H9 (cell line): Measurements from ENCODE around the gene TAF5L. TPM values are rescaled to one million over a fixed set of nuclear protein-coding genes. Genes with fewer than 3 reads are reported as not detected.
A peak's percentile ranks its signal among the peaks of the same experiment; 100 is the strongest.

ENCODE experiments used
- DNase-seq: peaks from one replicate; pipeline ENCODE4 v3.0.0-alpha.2; 2017
- H2AFZ ChIP-seq: one replicate; pipeline ENCODE4 v1.6.1; 2013; ENCODE audit warnings: mild to moderate bottlenecking, low read length, control low read depth, moderate library complexity
- H2AK5ac ChIP-seq: 2 replicates; pipeline ENCODE4 v1.6.1; 2013; ENCODE audit warnings: low read length, control low read depth, mixed read lengths; ENCODE audit not compliant: insufficient read length
- H2BK120ac ChIP-seq: one replicate; pipeline ENCODE4 v1.6.1; 2013; ENCODE audit warnings: low read depth, mild to moderate bottlenecking, low read length, control low read depth, inconsistent platforms; ENCODE audit not compliant: poor library complexity, severe bottlenecking
- H2BK12ac ChIP-seq: 2 replicates; pipeline ENCODE4 v1.6.1; 2013; ENCODE audit warnings: low read length, control low read depth, mixed read lengths, low read depth; ENCODE audit not compliant: insufficient read length
- H2BK15ac ChIP-seq: 2 replicates; pipeline ENCODE4 v1.6.1; 2013; ENCODE audit warnings: low read depth, low read length, control low read depth
- H2BK20ac ChIP-seq: one replicate; pipeline ENCODE4 v1.6.1; 2013; ENCODE audit warnings: low read depth, mild to moderate bottlenecking, low read length, control low read depth, inconsistent platforms; ENCODE audit not compliant: poor library complexity, severe bottlenecking
- H2BK5ac ChIP-seq: 2 replicates; pipeline ENCODE4 v1.6.1; 2013; ENCODE audit warnings: low read length, control low read depth, mixed read lengths; ENCODE audit not compliant: insufficient read length
- H3K14ac ChIP-seq: 2 replicates; pipeline ENCODE4 v1.6.1; 2013; ENCODE audit warnings: low read length, control low read depth; ENCODE audit not compliant: insufficient read depth
- H3K18ac ChIP-seq: 2 replicates; pipeline ENCODE4 v1.6.1; 2013; ENCODE audit warnings: low read depth, mild to moderate bottlenecking, mixed read lengths, low read length, control low read depth; ENCODE audit not compliant: insufficient read length
- H3K23ac ChIP-seq: 2 replicates; pipeline ENCODE4 v1.6.1; 2013; ENCODE audit warnings: low read length, control low read depth, mixed read lengths, low read depth; ENCODE audit not compliant: insufficient read length
- H3K23me2 ChIP-seq: 2 replicates; pipeline ENCODE4 v1.6.1; 2013; ENCODE audit warnings: low read depth, mild to moderate bottlenecking, mixed read lengths, low read length, control low read depth; ENCODE audit not compliant: insufficient read length, poor library complexity, severe bottlenecking
- H3K27ac ChIP-seq: 2 replicates; pipeline ENCODE4 v1.5.1; 2013; ENCODE audit warnings: low read length, control low read depth, mixed read lengths, low read depth; ENCODE audit not compliant: insufficient read length
- H3K27me3 ChIP-seq: 2 replicates; pipeline ENCODE4 v1.6.1; 2013; ENCODE audit warnings: low read length, control low read depth, inconsistent platforms; ENCODE audit not compliant: insufficient read depth
- H3K4ac ChIP-seq: 2 replicates; pipeline ENCODE4 v1.6.1; 2013; ENCODE audit warnings: low read depth, mild to moderate bottlenecking, control low read depth, inconsistent platforms, low read length, moderate library complexity
- H3K4me1 ChIP-seq: 2 replicates; pipeline ENCODE4 v1.6.1; 2013; ENCODE audit warnings: low read length, control low read depth, inconsistent platforms; ENCODE audit not compliant: insufficient read depth
- H3K4me2 ChIP-seq: 2 replicates; pipeline ENCODE4 v1.6.1; 2013; ENCODE audit warnings: low read length, control low read depth, mixed read lengths; ENCODE audit not compliant: insufficient read length, insufficient read depth
- H3K56ac ChIP-seq: 2 replicates; pipeline ENCODE4 v1.6.1; 2013; ENCODE audit warnings: low read depth, mild to moderate bottlenecking, mixed read lengths, low read length, control low read depth; ENCODE audit not compliant: insufficient read length
- H3K79me1 ChIP-seq: 2 replicates; pipeline ENCODE4 v1.6.1; 2013; ENCODE audit warnings: low read depth, mild to moderate bottlenecking, moderate library complexity, low read length, control low read depth, inconsistent platforms; ENCODE audit not compliant: insufficient read depth, poor library complexity, severe bottlenecking
- H3K79me2 ChIP-seq: 2 replicates; pipeline ENCODE4 v1.6.1; 2013; ENCODE audit warnings: low read length, control low read depth, inconsistent platforms; ENCODE audit not compliant: insufficient read depth
- H3K9ac ChIP-seq: 2 replicates; pipeline ENCODE4 v1.6.1; 2013; ENCODE audit warnings: low read length, control low read depth, mixed read lengths; ENCODE audit not compliant: insufficient read length; ENCODE audit errors: extremely low read depth
- H3K9me3 ChIP-seq: one replicate; pipeline ENCODE4 v1.6.1; 2013; ENCODE audit warnings: low read depth, low read length, inconsistent platforms; ENCODE audit not compliant: control insufficient read depth
- H3T11ph ChIP-seq: one replicate; pipeline ENCODE4 v1.6.1; 2013; ENCODE audit warnings: mild to moderate bottlenecking, low read length, control low read depth, inconsistent platforms
- H4K20me1 ChIP-seq: one replicate; pipeline ENCODE4 v1.6.1; 2013; ENCODE audit not compliant: control insufficient read depth, insufficient read length, insufficient read depth
- H4K5ac ChIP-seq: 2 replicates; pipeline ENCODE4 v1.6.1; 2013; ENCODE audit warnings: low read depth, mild to moderate bottlenecking, mixed read lengths, low read length, control low read depth; ENCODE audit not compliant: insufficient read length
- H4K8ac ChIP-seq: replicated peaks from 2 replicates; pipeline ENCODE4 v1.6.1; 2013; ENCODE audit warnings: low read length, control low read depth, mixed read lengths, low read depth; ENCODE audit not compliant: insufficient read length
- H4K91ac ChIP-seq: 2 replicates; pipeline ENCODE4 v1.6.1; 2013; ENCODE audit warnings: low read depth, mild to moderate bottlenecking, moderate library complexity, mixed read lengths, low read length, control low read depth; ENCODE audit not compliant: insufficient read length
- H3K27ac Mint-ChIP-seq, 3 experiments: 2 replicates in 2 of 3; 3 replicates in 1 of 3; pipeline ENCODE4 v1.8.0; 2020 to 2021; ENCODE audit warnings: mixed read lengths in 3 of 3, mild to moderate bottlenecking in 1 of 3, moderate library complexity in 1 of 3
- H3K27me3 Mint-ChIP-seq: 2 replicates; pipeline ENCODE4 v1.8.0; 2021; ENCODE audit warnings: low read depth, mild to moderate bottlenecking, moderate library complexity, mixed read lengths
- H3K36me3 Mint-ChIP-seq, 3 experiments: 2 replicates in 2 of 3; 3 replicates in 1 of 3; pipeline ENCODE4 v1.8.0; 2020 to 2021; ENCODE audit warnings: low read depth in 3 of 3, mixed read lengths in 3 of 3; ENCODE audit not compliant: insufficient read depth in 1 of 3
- H3K4me1 Mint-ChIP-seq, 2 experiments: 2 replicates each; pipeline ENCODE4 v1.8.0; 2020; ENCODE audit warnings: mixed read lengths in 2 of 2
- H3K4me3 Mint-ChIP-seq, 2 experiments: 2 replicates in 1 of 2; 3 replicates in 1 of 2; pipeline ENCODE4 v1.8.0; 2020 to 2021; ENCODE audit warnings: mild to moderate bottlenecking in 2 of 2, mixed read lengths in 2 of 2, moderate library complexity in 1 of 2
- H3K9me3 Mint-ChIP-seq, 2 experiments: 2 replicates in 1 of 2; 3 replicates in 1 of 2; pipeline ENCODE4 v1.8.0; 2020; ENCODE audit warnings: mild to moderate bottlenecking in 2 of 2, mixed read lengths in 2 of 2, moderate library complexity in 1 of 2
- CTCF ChIP-seq: fragments of 200-600 bp; sonication (generic); conservative IDR thresholded peaks from 3 replicates; pipeline ENCODE4 v1.8.0; 2021; ENCODE audit warnings: antibody characterized with exemption, mild to moderate bottlenecking
- WGBS: extraction: QIAGEN DNeasy Blood & Tissue Kit; methylation state at CpG from one replicate; pipeline ENCODE4 v1.1.7; 2013; ENCODE audit warnings: missing lambda C conversion rate, low lambda C conversion rate, mixed read lengths; ENCODE audit not compliant: insufficient read length; ENCODE audit errors: extremely low coverage; 5-methylcytosine and 5-hydroxymethylcytosine counted together
- total RNA-seq: library from RNA; stranded (reverse); gene quantifications from 2 replicates; pipeline ENCODE4 v1.2.1, GENCODE V29; 2021

TAF5L gene
- total RNA-seq, 1 experiment from 2014 or later: 30.3 TPM

- peak overlapping the region in 1 of 3 experiments; percentile 65; a peak in 2 of 7 replicates for H3K27ac Mint-ChIP-seq
- Histone ChIP-seq H4K20me1 (no peaks in the 10 kb centered on the region), H3K4me2 (no peak overlapping the region), H3K23ac (no peak overlapping the region), H2BK15ac (no peak overlapping the region), H3K14ac (no peak overlapping the region), H3K27me3 (no peaks in the 10 kb centered on the region), H3K27ac (no peak overlapping the region), H2BK20ac (no peak overlapping the region), H2AK5ac (no peak overlapping the region), H3K9me3 (no peaks in the 10 kb centered on the region), H3K4ac (no peak overlapping the region), H2BK120ac (no peak overlapping the region), H3K56ac (no peak overlapping the region), H3K79me1 (peaks cover 3% of the 10 kb centered on the region), H3T11ph (no peak overlapping the region), H2BK5ac (no peak overlapping the region), H3K79me2 (no peaks in the 10 kb centered on the region; the same call in 1 of the 2 replicates), H4K8ac (no peak overlapping the region), H3K9ac (no peak overlapping the region), H4K91ac (no peak overlapping the region), H4K5ac (no peak overlapping the region), H3K23me2 (peaks cover 3% of the 10 kb centered on the region), H2BK12ac (no peak overlapping the region), H2AFZ (no peak overlapping the region), H3K18ac (no peak overlapping the region), H3K4me1 (peaks cover 3% of the 10 kb centered on the region; the same call in 1 of the 2 replicates)
- no peak overlapping the region for H3K4me3 Mint-ChIP-seq
- peaks cover 35 to 36% of the 10 kb centered on the region in 2 experiments for H3K4me1 Mint-ChIP-seq
- peaks cover 4% of the 10 kb centered on the region; the same call in 1 of the 2 replicates for H3K27me3 Mint-ChIP-seq
- TF ChIP-seq CTCF: no peak
- H3K9me3 Mint-ChIP-seq: no peaks in the 10 kb centered on the region
- no peak for DNase-seq
- WGBS: no CpG with 5 or more reads among the region's 10 CpGs
- no peaks in the 10 kb centered on the region; a peak in 1 of 7 replicates for H3K36me3 Mint-ChIP-seq
These were observed 70.9 kb downstream of the TAF5L start for GRCh38 chr1:229554886-229555621.
